Motor neuron (in vitro differentiated cells): Measurements from ENCODE around the gene MUC5B. TPM values are rescaled to one million over a fixed set of nuclear protein-coding genes. Genes with fewer than 3 reads are reported as not detected.
A peak's percentile ranks its signal among the peaks of the same experiment; 100 is the strongest.
"Not testable (repeated sequence)": the region's sequence is repeated elsewhere in the genome, so short reads cannot be mapped to it uniquely, and the experiment has no call there.

Experiments used
- ATAC-seq, 8 experiments: fragments of 200-7000 bp; cut with Tn5 transposase; replicated peaks in 6 of 8; 2 replicates each; pipeline ENCODE4 v1.8.0; 2021; ENCODE audit warnings: mild to moderate bottlenecking in 8 of 8, moderate library complexity in 8 of 8
- H3K27ac ChIP-seq, 2 donors: fragments of 250-450 bp; sonication (Bioruptor Pico); 2 replicates each; pipeline ENCODE4 v1.9.0; 2021; ENCODE audit warnings: antibody characterized with exemption in 2 of 2, mild to moderate bottlenecking in 2 of 2, moderate library complexity in 1 of 2
- H3K4me1 ChIP-seq, 2 donors: fragments of 250-450 bp; sonication (Bioruptor Pico); replicated peaks in 1 of 2; 2 replicates each; pipeline ENCODE4 v1.6.1; 2021; ENCODE audit warnings: antibody characterized with exemption in 2 of 2, mild to moderate bottlenecking in 2 of 2, moderate library complexity in 1 of 2
- H3K4me3 ChIP-seq, 5 donors: fragments of 250-450 bp; sonication (Bioruptor Pico); 2 replicates each; pipeline ENCODE4 v1.9.0; 2021; ENCODE audit warnings: antibody characterized with exemption in 5 of 5, mild to moderate bottlenecking in 5 of 5, moderate library complexity in 4 of 5
- WGBS, 10 experiments: fragments of 450-650 bp; shearing (Covaris generic); methylation state at CpG; one replicate each; pipeline ENCODE4 v1.0.0; 2022; 5-methylcytosine and 5-hydroxymethylcytosine counted together
- in situ Hi-C, 9 experiments: fragments of 400-800 bp; cut with MboI; loops; one replicate each; pipeline ENCODE4 v1.15.0; 2021; ENCODE audit warnings: low sequenced_read_pairs in 9 of 9, low pct_unique_long_range_greater_than_20kb in 2 of 9; ENCODE audit not compliant: unreplicated experiment in 9 of 9
- total RNA-seq, 8 experiments: library from RNA; unstranded; fragments of 300-600 nt; gene quantifications; 2 replicates each; pipeline versions ENCODE4 v1.2.3 to v1.2.4, GENCODE V29; 2022

MUC5B gene
- total RNA-seq, 8 experiments from 2014 or later, result under 0.01 to 4.7 (median 0.85) TPM

DNA sequence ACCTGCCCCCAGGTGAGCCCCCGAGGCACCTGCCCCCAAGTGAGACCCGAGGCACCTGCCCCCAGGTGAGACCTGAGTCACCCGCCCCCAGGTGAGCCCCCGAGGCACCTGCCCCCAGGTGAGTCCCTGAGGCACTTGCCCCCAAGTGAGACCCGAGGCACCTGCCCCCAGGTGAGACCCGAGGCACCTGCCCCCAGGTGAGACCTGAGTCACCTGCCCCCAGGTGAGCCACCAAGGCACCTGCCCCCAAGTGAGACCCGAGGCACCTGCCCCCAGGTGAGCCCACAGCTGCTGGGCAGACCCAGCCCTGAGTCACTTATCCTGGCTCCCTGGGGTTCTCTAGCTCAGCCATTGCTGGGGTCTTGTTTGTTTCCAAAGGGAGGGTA lies 36.2 kb downstream of the MUC5B start:
- in situ Hi-C loops, result no loop called here
- Histone ChIP-seq H3K4me3 (no peak overlapping the region), H3K4me1 (peaks cover 11 to 18% of the 10 kb centered on the region in 2 donors), H3K27ac (no peak overlapping the region)
- no CpG with 5 or more reads among the region's 7 CpGs for WGBS, 10 experiments
- no peak for ATAC-seq

DNA sequence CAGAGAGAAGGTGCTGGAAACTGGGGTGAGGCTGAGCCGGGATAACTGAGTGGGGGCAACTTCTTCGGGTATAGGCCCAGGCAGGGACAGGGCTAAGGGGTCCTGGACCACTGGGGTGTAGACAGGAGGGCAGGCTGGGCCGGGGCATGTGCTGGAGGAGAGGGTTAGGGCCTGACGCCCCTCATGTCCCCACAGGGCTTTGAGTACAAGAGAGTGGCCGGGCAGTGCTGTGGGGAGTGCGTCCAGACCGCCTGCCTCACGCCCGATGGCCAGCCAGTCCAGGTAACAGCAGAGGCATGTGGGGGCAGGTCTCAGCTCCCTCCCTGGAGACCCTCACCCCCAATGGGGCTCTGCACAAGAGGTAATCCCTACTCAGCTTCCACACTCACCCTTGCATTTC lies 36.7 kb downstream of the MUC5B start:
- Histone ChIP-seq H3K4me1 (peaks cover 11 to 18% of the 10 kb centered on the region in 2 donors), H3K4me3 (no peak overlapping the region), H3K27ac (no peak overlapping the region)
- 100% methylated on average over 1 of the region's 9 CpGs; no CpG with 5 or more reads in 8 of the 10 experiments for WGBS, 10 experiments
- in situ Hi-C loops, result no loop called here
- no peak for ATAC-seq

DNA sequence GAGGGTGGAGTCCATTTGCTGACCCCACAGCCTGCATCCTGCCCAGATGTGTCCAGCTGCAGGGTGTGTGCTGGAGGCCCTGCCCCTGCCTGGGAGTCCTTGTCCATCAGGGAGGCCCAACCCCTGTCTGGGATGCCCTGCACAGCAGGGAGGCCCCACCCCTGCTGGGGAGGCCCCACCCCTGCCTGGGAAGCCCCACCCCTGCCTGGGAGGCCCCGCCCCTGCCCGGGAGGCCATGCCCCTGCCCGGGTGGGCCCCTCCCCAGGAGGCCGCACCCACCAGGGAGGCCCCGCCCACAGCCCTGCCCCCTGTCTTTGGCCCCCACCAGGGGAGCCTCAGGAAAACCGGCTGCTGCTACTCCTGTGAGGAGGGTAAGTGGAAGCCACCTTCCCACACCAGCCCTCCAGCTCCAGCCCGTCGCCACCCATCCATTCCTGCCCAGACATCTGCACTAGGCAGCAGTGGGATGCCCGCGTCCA lies 37.2 kb downstream of the MUC5B start:
- no CpG with 5 or more reads among the region's 10 CpGs for WGBS, 10 experiments

DNA sequence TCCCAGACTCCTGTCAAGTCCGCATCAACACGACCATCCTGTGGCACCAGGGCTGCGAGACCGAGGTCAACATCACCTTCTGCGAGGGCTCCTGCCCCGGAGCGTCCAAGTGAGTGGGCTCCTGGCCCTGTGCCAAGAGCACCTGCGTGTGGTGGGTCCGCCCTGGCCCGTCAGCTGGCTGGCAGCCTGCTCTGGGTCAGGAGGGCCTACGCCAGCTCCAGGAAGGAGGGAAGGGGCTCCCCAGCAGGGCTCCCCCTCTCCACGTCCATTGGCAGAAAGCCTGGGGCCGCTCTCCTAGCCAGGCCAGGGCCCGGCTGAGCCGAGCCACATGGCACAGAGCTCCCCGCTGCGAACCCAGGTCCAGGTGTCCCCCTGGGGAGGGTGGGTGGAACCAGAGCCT lies 37.8 kb downstream of the MUC5B start:
- in situ Hi-C loops, result no loop called here
- 95 to 100% methylated on average over 1 to 10 of the region's 17 CpGs; no CpG with 5 or more reads in 8 of the 10 experiments for WGBS, 10 experiments
- Histone ChIP-seq H3K4me1 (peaks cover 11 to 18% of the 10 kb centered on the region in 2 donors), H3K4me3 (no peak overlapping the region), H3K27ac (peak overlapping the region in 1 of 2 donors; percentile 52)
- no peak for ATAC-seq

More for the DNA sequence above, 37.2 kb downstream of the MUC5B start:
- H3K27ac ChIP-seq, result peak overlapping the region in 1 of 2 donors; percentile 52
- H3K4me1 ChIP-seq, result peaks cover 11 to 18% of the 10 kb centered on the region in 2 donors
- ATAC-seq, result peak; percentile 5 to 75 (median 57)
- in situ Hi-C loops, result no loop called here
- H3K4me3 ChIP-seq, result peak overlapping the region in 1 of 5 donors; percentile 9

DNA sequence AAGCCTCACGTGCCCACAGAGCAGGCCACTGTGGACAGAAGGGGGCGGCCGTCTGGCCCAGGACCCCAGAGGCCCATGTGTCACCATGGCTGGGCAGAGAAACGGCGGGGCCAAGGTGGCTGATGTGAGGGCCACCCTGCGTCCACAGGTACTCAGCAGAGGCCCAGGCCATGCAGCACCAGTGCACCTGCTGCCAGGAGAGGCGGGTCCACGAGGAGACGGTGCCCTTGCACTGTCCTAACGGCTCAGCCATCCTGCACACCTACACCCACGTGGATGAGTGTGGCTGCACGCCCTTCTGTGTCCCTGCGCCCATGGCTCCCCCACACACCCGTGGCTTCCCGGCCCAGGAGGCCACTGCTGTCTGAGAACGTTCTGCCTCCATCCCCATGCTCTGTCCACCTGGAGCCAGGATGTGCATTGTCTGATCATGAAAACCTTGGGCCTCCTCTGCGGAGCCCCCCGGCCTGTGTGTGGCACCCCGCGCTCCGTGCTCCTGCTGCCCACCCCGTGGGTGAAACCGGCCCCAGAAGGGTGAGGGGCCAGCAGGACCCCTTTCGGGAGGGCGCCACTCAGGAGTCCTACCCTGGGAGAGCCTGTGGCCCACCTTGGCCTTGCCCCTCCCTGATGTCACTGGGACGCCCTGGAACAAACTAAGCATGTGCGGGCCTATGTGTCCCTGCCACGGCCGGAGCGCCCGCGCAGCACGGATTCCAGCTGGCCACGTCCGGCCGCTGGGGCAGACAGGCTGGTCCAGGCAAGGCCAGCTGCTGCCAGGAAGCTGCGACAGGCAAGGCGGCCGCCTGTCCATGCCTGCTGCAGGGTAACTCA lies 38.6 kb downstream of the MUC5B start:
- H3K4me1 ChIP-seq, result peaks cover 11 to 18% of the 10 kb centered on the region in 2 donors
- H3K27ac ChIP-seq, result peak overlapping the region; percentile 81 to 92
- in situ Hi-C loops, result no loop called here
- ATAC-seq, result no peak
- 83 to 92% (median 91%) methylated on average over 7 to 9 of the region's 39 CpGs; no CpG with 5 or more reads in 7 of the 10 experiments for WGBS, 10 experiments
- peak overlapping the region in 3 of 5 donors; percentile 39 to 42 (median 42) for H3K4me3 ChIP-seq

DNA sequence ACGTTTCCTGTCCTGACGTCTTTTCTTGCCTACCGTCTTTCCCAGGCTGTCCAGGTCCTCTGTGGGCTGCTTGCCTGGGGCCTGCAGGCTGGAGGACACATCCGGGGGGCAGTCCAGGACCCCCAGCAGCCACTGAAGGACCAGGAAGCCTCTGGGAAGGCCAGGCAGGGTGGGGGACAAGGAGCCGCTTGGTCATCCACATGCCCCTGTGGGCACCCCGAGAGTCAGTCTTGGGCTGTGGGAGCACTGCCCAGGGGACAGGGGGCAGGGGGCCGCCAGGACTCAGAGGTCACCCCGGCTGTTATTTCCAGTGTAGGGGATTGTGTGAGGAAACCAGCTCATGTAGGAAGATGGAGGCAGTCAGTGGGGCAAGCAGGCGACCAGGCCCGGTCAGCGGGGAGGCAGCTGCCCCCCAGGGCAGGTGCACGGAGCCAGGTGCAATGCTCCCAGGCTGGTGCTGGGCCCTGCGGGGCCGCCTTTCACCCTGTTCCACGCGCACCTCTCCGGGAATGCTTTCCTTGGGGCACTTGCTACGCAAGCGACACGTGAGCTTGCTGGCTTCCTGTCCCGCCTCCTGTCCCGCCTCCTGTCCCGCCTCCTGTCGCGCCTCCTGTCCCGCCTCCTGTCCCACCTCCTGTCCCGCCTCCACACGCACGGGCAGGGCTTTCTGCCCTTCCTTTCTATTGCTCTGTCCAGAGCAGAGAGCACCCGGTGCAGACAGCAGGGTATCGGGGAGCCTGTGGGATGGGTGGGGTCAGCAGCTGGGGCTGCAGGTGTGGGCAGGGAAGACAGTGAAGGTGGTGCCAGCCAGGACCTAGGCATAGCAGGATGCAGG lies 39.5 kb downstream of the MUC5B start:
- Histone ChIP-seq H3K4me3 (peak overlapping the region; percentile 36 to 54 (median 42)), H3K27ac (peak overlapping the region; percentile 81 to 92), H3K4me1 (peaks cover 11 to 18% of the 10 kb centered on the region in 2 donors)
- ATAC-seq, result peak; percentile 73 to 95 (median 88)
- in situ Hi-C loops, result no loop called here
- WGBS, 10 experiments, result 11 to 60% (median 30%) methylated on average over 1 to 11 of the region's 31 CpGs; no CpG with 5 or more reads in 7 of the 10 experiments

DNA sequence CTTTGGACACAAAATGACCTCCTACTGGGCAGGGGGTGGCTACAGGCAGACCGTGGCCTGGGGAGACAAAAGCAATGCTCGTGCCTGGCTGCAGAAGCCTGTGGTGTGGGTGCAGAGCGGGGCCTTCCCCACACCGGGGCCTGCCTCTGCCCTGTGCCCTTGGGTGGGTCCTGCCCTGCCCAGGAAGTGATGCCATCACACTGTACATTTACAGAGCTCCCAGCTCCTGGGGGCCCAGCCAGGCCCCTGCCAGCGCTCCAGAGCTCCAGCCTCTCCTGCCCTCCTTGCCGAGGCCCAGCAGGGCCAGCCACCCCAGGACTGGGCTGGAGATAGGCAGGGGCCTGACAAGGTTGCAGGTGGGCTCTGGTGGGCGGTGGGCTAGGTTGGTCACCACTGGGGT lies 40.1 kb downstream of the MUC5B start:
- peak in 6 of 8 experiments; percentile 5 to 55 (median 36) for ATAC-seq
- WGBS, 10 experiments, result 0 to 17% methylated on average over 1 of the region's 7 CpGs; no CpG with 5 or more reads in 8 of the 10 experiments
- in situ Hi-C loops, result no loop called here
- Histone ChIP-seq H3K4me3 (peak overlapping the region; percentile 36 to 54 (median 42)), H3K27ac (peak overlapping the region; percentile 32 to 47), H3K4me1 (peaks cover 11 to 18% of the 10 kb centered on the region in 2 donors)

DNA sequence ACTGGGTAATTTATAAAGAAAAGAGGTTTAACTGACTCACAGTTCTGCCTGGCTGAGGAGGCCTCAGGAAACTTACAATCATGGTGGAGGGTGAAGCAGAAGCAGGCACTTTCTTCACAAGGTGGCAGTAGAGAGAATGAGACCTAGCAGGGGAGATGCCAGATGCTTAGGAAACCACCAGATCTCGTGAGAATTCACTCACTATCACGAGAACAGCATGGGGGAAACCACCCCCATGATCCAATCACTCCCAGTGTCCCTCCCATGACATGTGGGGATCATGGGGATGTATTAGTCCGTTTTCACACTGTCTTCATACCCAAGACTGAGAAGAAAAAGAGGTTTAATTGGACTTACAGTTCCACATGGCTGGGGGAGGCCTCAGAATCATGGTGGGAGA lies 41.6 kb downstream of the MUC5B start:
- WGBS, 10 experiments, result 53% methylated on average over 2 of the region's 3 CpGs; no CpG with 5 or more reads in 8 of the 10 experiments
- H3K27ac ChIP-seq, in situ Hi-C loops, H3K4me3 ChIP-seq: not testable (repeated sequence)
- peaks cover 11 to 18% of the 10 kb centered on the region in 2 donors for H3K4me1 ChIP-seq
- ATAC-seq, result peak in 3 of 8 experiments; percentile 5 to 20 (median 18)

DNA sequence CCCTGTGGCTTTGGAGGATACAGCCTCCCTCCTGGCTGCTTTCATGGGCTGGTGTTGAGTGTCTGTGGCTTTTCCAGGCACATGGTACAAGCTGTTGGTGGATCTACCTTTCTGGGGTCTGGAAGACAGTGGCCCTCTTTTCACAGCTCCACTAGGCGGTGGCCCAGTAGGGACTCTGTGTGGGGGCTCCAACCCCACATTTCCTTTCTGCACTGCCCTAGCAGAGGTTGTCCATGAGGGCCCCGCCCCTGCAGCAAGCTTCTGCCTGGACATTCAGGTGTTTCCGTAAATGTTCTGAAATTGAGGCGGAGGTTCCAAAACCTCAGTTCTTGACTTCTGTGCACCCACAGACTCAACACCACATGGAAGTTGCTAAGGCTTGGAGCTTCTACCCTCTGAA lies 42.6 kb downstream of the MUC5B start:
- ATAC-seq, in situ Hi-C loops, H3K27ac ChIP-seq, H3K4me3 ChIP-seq: not testable (repeated sequence)
- 20 to 100% (median 93%) methylated on average over 1 to 3 of the region's 4 CpGs; no CpG with 5 or more reads in 5 of the 10 experiments for WGBS, 10 experiments
- H3K4me1 ChIP-seq, result peaks cover 10 to 11% of the 10 kb centered on the region in 2 donors

DNA sequence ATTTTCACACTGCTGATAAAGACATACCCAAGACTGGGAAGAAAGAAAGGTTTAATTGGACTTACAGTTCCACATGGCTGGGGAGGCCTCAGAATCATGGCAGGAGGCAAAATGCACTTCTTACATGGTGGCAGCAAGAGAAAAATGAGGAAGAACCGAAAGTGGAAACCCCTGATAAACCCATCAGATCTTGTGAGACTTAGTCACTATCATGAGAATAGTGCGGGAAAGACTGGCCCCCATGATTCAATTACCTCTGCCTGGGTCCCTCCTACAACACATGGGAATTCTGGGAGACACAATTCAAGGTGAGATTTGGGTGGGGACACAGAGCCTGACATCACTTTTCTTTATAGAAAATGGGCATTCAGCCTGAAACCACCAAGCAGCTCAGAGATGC lies 44.1 kb downstream of the MUC5B start:
- H3K4me1 ChIP-seq, in situ Hi-C loops, H3K4me3 ChIP-seq, ATAC-seq, H3K27ac ChIP-seq: not testable (repeated sequence)
- WGBS, 10 experiments, result 83 to 100% (median 93%) methylated on average over 1 of the region's 2 CpGs; no CpG with 5 or more reads in 4 of the 10 experiments

DNA sequence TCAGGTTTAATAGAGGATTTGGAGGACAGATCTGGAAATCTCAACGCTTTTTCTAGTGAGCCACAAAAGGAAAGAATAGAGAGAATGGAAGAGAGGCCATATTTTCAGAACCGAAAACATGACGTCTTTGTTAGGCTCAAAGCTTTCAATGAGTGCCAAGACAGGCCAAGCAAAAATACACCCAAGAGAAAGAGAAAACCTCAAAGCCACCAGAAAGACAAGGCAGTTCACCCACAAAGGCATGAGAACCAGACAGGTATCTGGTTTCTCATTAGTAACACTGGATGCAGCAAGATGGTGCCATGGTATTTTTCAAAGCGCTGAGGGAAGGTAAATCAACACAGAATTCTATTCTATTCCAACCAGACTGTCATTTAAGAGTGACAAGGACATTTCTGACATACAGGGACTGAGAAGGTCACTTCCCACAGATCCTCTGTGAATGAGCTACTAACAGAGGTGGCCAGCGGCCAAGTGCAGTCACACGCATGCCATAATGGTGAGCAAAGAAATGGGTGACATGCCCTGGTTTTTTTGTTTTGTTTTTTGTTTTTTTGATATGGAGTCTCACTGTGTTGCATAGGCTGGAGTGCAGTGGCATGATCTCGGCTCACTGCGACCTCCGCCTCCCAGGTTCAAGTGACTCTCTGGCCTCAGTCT lies 44.7 kb downstream of the MUC5B start:
- Histone ChIP-seq H3K27ac (no peak overlapping the region), H3K4me1 (peaks cover 5 to 8% of the 10 kb centered on the region in 2 donors), H3K4me3 (no peak overlapping the region)
- 33 to 100% (median 92%) methylated on average over 1 to 8 of the region's 9 CpGs; no CpG with 5 or more reads in 1 of the 10 experiments for WGBS, 10 experiments
- no peak for ATAC-seq
- in situ Hi-C loops, result no loop called here

DNA sequence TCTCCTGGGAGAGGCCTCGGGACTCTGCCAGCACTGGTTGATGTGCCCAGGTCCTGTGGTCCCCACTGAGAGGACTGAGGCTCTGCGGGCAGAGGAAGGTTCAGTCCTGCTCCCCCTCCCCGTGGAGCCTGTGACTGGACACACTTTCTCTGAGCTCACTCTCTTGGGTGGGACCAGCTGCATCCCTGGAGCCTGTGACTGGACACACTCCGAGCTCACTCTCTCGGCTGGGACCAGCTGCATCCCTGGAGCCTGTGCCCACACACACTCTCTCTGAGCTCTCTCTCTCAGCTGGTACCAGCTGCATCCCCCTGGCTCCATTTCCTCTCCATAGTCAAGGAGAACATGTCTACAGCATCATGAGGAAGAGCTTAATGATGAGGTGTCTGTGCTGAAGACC lies 47.1 kb downstream of the MUC5B start:
- ATAC-seq, result peak in 3 of 8 experiments; percentile 15 to 61 (median 46)
- WGBS, 10 experiments, result 30 to 100% (median 88%) methylated on average over 2 to 4 of the region's 5 CpGs; no CpG with 5 or more reads in 6 of the 10 experiments
- in situ Hi-C loops, result no loop called here
- no peak overlapping the region for H3K4me3 ChIP-seq
- H3K27ac ChIP-seq, result no peak overlapping the region
- H3K4me1 ChIP-seq, result peaks cover 0 to 8% of the 10 kb centered on the region in 2 donors
